BJ (cell line): Measurements from ENCODE around the gene BCAR3. TPM values are rescaled to one million over a fixed set of nuclear protein-coding genes. Genes with fewer than 3 reads are reported as not detected.
A peak's percentile ranks its signal among the peaks of the same experiment; 100 is the strongest.

Source experiments
- CTCF ChIA-PET: fragments of 350-600 bp; formaldehyde crosslinking; extraction: SDS; loops from one replicate; lab custom pipeline; 2021; ENCODE audit warnings: antibody characterized with exemption, inconsistent platforms; lab: Yijun Ruan, JAX
- POLR2A ChIA-PET: fragments of 300-600 bp; sonication (Branson Sonifier 250); formaldehyde crosslinking; extraction: SDS; loops from one replicate; lab custom pipeline; 2021; ENCODE audit warnings: antibody characterized with exemption; lab: Charles Lee
- DNase-seq: peaks from one replicate; pipeline ENCODE4 v3.0.0-alpha.2; 2011; ENCODE audit warnings: low read depth
- H3K27me3 ChIP-seq: 2 replicates; pipeline ENCODE4 v1.6.0; 2011; ENCODE audit warnings: low read length; ENCODE audit not compliant: control insufficient read depth, insufficient read depth
- H3K36me3 ChIP-seq: 2 replicates; pipeline ENCODE4 v1.5.1; 2011; ENCODE audit warnings: low read length; ENCODE audit not compliant: control insufficient read depth, insufficient read depth
- H3K4me3 ChIP-seq: 2 replicates; pipeline ENCODE4 v1.5.1; 2011; ENCODE audit warnings: low read depth, mild to moderate bottlenecking, control low read depth, low read length
- polyA plus RNA-seq: library from polyadenylated mRNA; depleted of rRNA; stranded (reverse); fragments of >200 nt; gene quantifications from 2 replicates; pipeline ENCODE4 v1.2.3, GENCODE V29; 2011
- TF ChIP-seq, protein P1 (sequence below): IDR thresholded peaks from 2 replicates; pipeline ENCODE4 v1.5.1; 2011; ENCODE audit warnings: low read depth, mild to moderate bottlenecking, control low read depth, inconsistent platforms, low read length, moderate library complexity; ENCODE audit not compliant: insufficient read depth

BCAR3 gene
- polyA plus RNA-seq, 1 experiment, result 31.7 TPM

- TF ChIP-seq, protein P1, sequence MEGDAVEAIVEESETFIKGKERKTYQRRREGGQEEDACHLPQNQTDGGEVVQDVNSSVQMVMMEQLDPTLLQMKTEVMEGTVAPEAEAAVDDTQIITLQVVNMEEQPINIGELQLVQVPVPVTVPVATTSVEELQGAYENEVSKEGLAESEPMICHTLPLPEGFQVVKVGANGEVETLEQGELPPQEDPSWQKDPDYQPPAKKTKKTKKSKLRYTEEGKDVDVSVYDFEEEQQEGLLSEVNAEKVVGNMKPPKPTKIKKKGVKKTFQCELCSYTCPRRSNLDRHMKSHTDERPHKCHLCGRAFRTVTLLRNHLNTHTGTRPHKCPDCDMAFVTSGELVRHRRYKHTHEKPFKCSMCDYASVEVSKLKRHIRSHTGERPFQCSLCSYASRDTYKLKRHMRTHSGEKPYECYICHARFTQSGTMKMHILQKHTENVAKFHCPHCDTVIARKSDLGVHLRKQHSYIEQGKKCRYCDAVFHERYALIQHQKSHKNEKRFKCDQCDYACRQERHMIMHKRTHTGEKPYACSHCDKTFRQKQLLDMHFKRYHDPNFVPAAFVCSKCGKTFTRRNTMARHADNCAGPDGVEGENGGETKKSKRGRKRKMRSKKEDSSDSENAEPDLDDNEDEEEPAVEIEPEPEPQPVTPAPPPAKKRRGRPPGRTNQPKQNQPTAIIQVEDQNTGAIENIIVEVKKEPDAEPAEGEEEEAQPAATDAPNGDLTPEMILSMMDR, result no peak
- Histone ChIP-seq H3K27me3 (no peaks in the 10 kb centered on the region), H3K36me3 (no peaks in the 10 kb centered on the region), H3K4me3 (no peak overlapping the region)
- DNase-seq, result peak; percentile 90
- POLR2A ChIA-PET, result no interaction called here
- CTCF ChIA-PET, result interaction anchor here (0.6 to 2.8 kb wide), 4 partner anchors 28 to 199 kb away, joined by 3 to 20 read pairs (median 5); no protein-coding TSS in a partner anchor
Measured at GRCh38 chr1:93614986-93615581, 66.6 kb downstream of the BCAR3 start.

DNA sequence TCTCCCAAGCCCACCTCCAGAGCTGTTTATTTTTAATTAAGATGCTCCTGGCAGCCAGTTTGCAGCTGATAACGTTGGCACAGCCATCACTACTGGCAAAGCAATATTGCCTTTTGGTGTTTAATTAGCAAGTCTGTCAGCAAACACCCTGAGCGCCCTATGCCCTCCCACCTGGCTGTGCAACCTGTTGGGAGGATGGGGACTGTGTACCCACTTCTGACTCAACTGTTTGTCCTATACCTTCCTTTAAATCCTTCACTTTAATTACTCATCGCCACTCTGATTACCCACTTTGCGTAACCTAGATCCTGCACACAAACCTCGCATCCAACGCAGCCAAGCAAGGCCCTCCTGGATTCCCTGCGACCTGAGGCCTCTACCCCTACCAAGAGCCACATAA lies 67.1 kb downstream of the BCAR3 start:
- no peaks in the 10 kb centered on the region for H3K36me3 ChIP-seq
- TF ChIP-seq, protein P1, result no peak
- DNase-seq, result no peak
- H3K27me3 ChIP-seq, result no peaks in the 10 kb centered on the region
- H3K4me3 ChIP-seq, result no peak overlapping the region
- POLR2A ChIA-PET, result no interaction called here
- CTCF ChIA-PET, result interaction anchor here (1.1 to 2.8 kb wide), 5 partner anchors 13 to 230 kb away, joined by 3 to 20 read pairs (median 6); no protein-coding TSS in a partner anchor

DNA sequence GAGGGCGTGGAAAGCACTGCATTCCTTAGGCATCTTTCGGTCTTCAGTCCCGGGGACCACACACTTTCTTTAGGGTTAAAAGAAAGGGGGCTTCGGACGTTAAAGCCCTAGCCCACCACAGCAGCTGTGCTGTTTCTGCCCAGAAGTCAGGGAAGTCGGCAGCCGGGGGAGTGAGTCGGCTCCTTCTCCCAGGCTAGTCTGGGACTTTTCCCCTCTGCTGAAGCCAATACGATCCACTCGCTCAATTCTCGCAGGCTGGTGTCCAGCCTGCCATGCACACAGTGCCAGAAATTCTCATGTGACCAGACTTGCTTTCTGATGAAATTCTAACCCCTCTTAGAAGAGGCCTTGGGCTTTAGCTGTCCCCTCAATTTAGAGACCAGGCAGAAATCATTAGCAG lies 67.7 kb downstream of the BCAR3 start:
- TF ChIP-seq, protein P1, result no peak
- no peaks in the 10 kb centered on the region for H3K36me3 ChIP-seq
- CTCF ChIA-PET, result interaction anchor here (0.8 to 1.8 kb wide), 6 partner anchors 10 to 230 kb away, joined by 3 to 7 read pairs (median 4); no protein-coding TSS in a partner anchor
- POLR2A ChIA-PET, result no interaction called here
- DNase-seq, result no peak
- no peaks in the 10 kb centered on the region for H3K27me3 ChIP-seq
- peak overlapping the region; percentile 15 for H3K4me3 ChIP-seq

DNA sequence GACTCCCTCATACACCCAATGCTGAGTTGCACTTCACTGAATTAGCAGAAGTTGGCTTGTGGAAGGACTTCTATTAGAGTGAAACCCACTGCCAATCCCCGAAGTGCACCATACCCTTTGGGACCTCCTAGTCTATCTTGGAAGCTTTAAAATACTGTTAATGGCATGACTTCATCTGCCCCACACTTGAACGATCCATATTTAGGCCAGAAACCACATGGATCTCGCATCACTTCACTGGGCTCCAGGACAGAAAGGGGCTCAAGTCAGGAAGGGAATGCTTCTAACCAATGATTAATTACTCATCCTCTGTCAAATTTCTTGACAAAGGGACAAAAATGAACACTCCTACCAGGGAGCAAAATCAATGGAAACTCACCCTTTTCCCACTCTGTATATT lies 69.1 kb downstream of the BCAR3 start:
- H3K36me3 ChIP-seq, result no peaks in the 10 kb centered on the region
- ChIA-PET POLR2A (no interaction called here), CTCF (interaction anchor here (0.7 to 1.6 kb wide), 4 partner anchors 14 to 275 kb away, joined by 3 to 5 read pairs (median 4); no protein-coding TSS in a partner anchor)
- DNase-seq, result no peak
- no peaks in the 10 kb centered on the region for H3K27me3 ChIP-seq
- TF ChIP-seq, protein P1, result no peak
- H3K4me3 ChIP-seq, result no peak overlapping the region

GRCh38 chr1:93611668-93612067 lies 70.0 kb downstream of the BCAR3 start:
- TF ChIP-seq, protein P1, result no peak
- Histone ChIP-seq H3K36me3 (no peaks in the 10 kb centered on the region), H3K4me3 (no peak overlapping the region), H3K27me3 (no peaks in the 10 kb centered on the region)
- ChIA-PET POLR2A (no interaction called here), CTCF (no interaction called here)
- no peak for DNase-seq
